Neural progenitor cell (in vitro differentiated cells): ENCODE results near the gene SINHCAF. TPM values are rescaled to one million over a fixed set of nuclear protein-coding genes. Genes with fewer than 3 reads are reported as not detected.
A peak's percentile ranks its signal among the peaks of the same experiment; 100 is the strongest.

Experiments used
- DNase-seq: peaks from one replicate; pipeline ENCODE4 v3.0.0-alpha.2; 2016; ENCODE audit warnings: low spot score
- H2AFZ ChIP-seq: fragments of 200-600 bp; sonication (generic); replicated peaks from 2 replicates; pipeline ENCODE4 v1.6.1; 2016; ENCODE audit warnings: antibody characterized with exemption
- H3F3A ChIP-seq: fragments of 200-600 bp; sonication (generic); 2 replicates; pipeline ENCODE4 v1.6.1; 2016; ENCODE audit warnings: antibody characterized with exemption, low read depth
- H3K27ac ChIP-seq: fragments of 200-600 bp; sonication (generic); 2 replicates; pipeline ENCODE4 v1.5.1; 2016; ENCODE audit warnings: mild to moderate bottlenecking
- H3K27me3 ChIP-seq: fragments of 200-600 bp; sonication (generic); 2 replicates; pipeline ENCODE4 v1.6.1; 2016; ENCODE audit warnings: mild to moderate bottlenecking, moderate library complexity
- H3K36me3 ChIP-seq: fragments of 200-600 bp; sonication (generic); 2 replicates; pipeline ENCODE4 v1.5.1; 2016
- H3K4me1 ChIP-seq: fragments of 200-600 bp; sonication (generic); 2 replicates; pipeline ENCODE4 v1.6.1; 2016; ENCODE audit warnings: mixed run types
- H3K4me2 ChIP-seq: fragments of 200-600 bp; sonication (generic); 2 replicates; pipeline ENCODE4 v1.6.1; 2016
- H3K4me3 ChIP-seq: fragments of 200-600 bp; sonication (generic); 2 replicates; pipeline ENCODE4 v1.5.1; 2016
- H3K79me2 ChIP-seq: fragments of 200-600 bp; sonication (generic); 2 replicates; pipeline ENCODE4 v1.6.1; 2016; ENCODE audit warnings: low read depth
- H3K9ac ChIP-seq: fragments of 200-600 bp; sonication (generic); 2 replicates; pipeline ENCODE4 v1.6.1; 2016
- H3K9me3 ChIP-seq: fragments of 200-600 bp; sonication (generic); 2 replicates; pipeline ENCODE4 v1.5.1; 2016; ENCODE audit warnings: low read depth
- H4K20me1 ChIP-seq: fragments of 200-600 bp; sonication (generic); 2 replicates; pipeline ENCODE4 v1.6.1; 2016; ENCODE audit warnings: low read depth
- H3K27ac Mint-ChIP-seq: 3 replicates; pipeline ENCODE4 v1.8.0; 2021; ENCODE audit warnings: mixed read lengths
- H3K27me3 Mint-ChIP-seq: 2 replicates; pipeline ENCODE4 v1.8.0; 2022; ENCODE audit warnings: low read depth, mild to moderate bottlenecking, inconsistent platforms, moderate library complexity, mixed read lengths; ENCODE audit not compliant: insufficient read depth
- H3K36me3 Mint-ChIP-seq: 3 replicates; pipeline ENCODE4 v1.8.0; 2021; ENCODE audit warnings: mixed read lengths
- H3K4me1 Mint-ChIP-seq: 3 replicates; pipeline ENCODE4 v1.8.0; 2021; ENCODE audit warnings: mixed read lengths
- H3K4me3 Mint-ChIP-seq: 3 replicates; pipeline ENCODE4 v1.8.0; 2021; ENCODE audit warnings: mild to moderate bottlenecking, moderate library complexity, mixed read lengths
- H3K9me3 Mint-ChIP-seq: 3 replicates; pipeline ENCODE4 v1.8.0; 2020; ENCODE audit warnings: mixed read lengths
- CTCF ChIP-seq: fragments of 200-600 bp; sonication (generic); IDR thresholded peaks from 2 replicates; pipeline ENCODE4 v1.5.1; 2017; ENCODE audit warnings: antibody characterized with exemption, mild to moderate bottlenecking
- EZH2 ChIP-seq: fragments of 200-600 bp; sonication (generic); IDR thresholded peaks from 2 replicates; pipeline ENCODE4 v1.6.1; 2017; ENCODE audit warnings: antibody characterized with exemption, mild to moderate bottlenecking, moderate library complexity
- EZH2phosphoT487 ChIP-seq: fragments of 200-600 bp; sonication (generic); IDR thresholded peaks from 2 replicates; pipeline ENCODE4 v1.6.1; 2017; ENCODE audit warnings: antibody characterized with exemption
- total RNA-seq: library from RNA; depleted of rRNA; stranded (reverse); fragments of >200 nt; gene quantifications from 2 replicates; pipeline ENCODE4 v1.2.3, GENCODE V29; 2015; ENCODE audit warnings: low replicate concordance

SINHCAF gene
- total RNA-seq, 1 donor from 2014 or later: 1,260 TPM

- peaks cover 5% of the 10 kb centered on the region for H3K27me3 Mint-ChIP-seq
- peak; percentile 92 for DNase-seq
- peaks cover 38% of the 10 kb centered on the region for H3K4me1 ChIP-seq
- H3F3A ChIP-seq: peaks cover 65% of the 10 kb centered on the region
- no peaks in the 10 kb centered on the region for H3K9me3 ChIP-seq
- peak overlapping the region; percentile 81 for H3K4me2 ChIP-seq
- no peaks in the 10 kb centered on the region for H4K20me1 ChIP-seq
- H3K27ac ChIP-seq: peak overlapping the region; percentile 98
- TF ChIP-seq EZH2 (no peak), CTCF (no peak), EZH2phosphoT487 (no peak)
- H3K4me3 Mint-ChIP-seq: peak overlapping the region; percentile 68
- no peak overlapping the region for H2AFZ ChIP-seq
- peak overlapping the region; percentile 31 for H3K9ac ChIP-seq
- H3K27ac Mint-ChIP-seq: peak overlapping the region; percentile 97
- no peaks in the 10 kb centered on the region for H3K9me3 Mint-ChIP-seq
- H3K79me2 ChIP-seq: peaks cover 36% of the 10 kb centered on the region
- H3K36me3 ChIP-seq: no peaks in the 10 kb centered on the region
- H3K4me3 ChIP-seq: peak overlapping the region; percentile 38
- H3K36me3 Mint-ChIP-seq: no peaks in the 10 kb centered on the region
- no peaks in the 10 kb centered on the region for H3K27me3 ChIP-seq
- peaks cover 40% of the 10 kb centered on the region for H3K4me1 Mint-ChIP-seq
Observed at GRCh38 chr12:31370531-31371255, 44.7 kb upstream of the SINHCAF start.

GRCh38 chr12:31369712-31370521, 44.0 kb upstream of the SINHCAF start:
- Histone ChIP-seq H3K79me2 (peaks cover 44% of the 10 kb centered on the region), H3K9ac (peak overlapping the region; percentile 31), H3K4me1 (peaks cover 40% of the 10 kb centered on the region), H2AFZ (peak overlapping the region; percentile 0), H3K36me3 (no peaks in the 10 kb centered on the region), H3K9me3 (no peaks in the 10 kb centered on the region), H3F3A (peaks cover 66% of the 10 kb centered on the region), H3K27ac (peak overlapping the region; percentile 98), H3K4me3 (peak overlapping the region; percentile 38), H4K20me1 (no peaks in the 10 kb centered on the region), H3K27me3 (no peaks in the 10 kb centered on the region), H3K4me2 (peak overlapping the region; percentile 81)
- peak; percentile 78 for DNase-seq
- Mint-ChIP-seq H3K9me3 (no peaks in the 10 kb centered on the region), H3K27ac (peak overlapping the region; percentile 97), H3K27me3 (peaks cover 7% of the 10 kb centered on the region), H3K4me1 (peaks cover 42% of the 10 kb centered on the region), H3K4me3 (peak overlapping the region; percentile 68), H3K36me3 (no peaks in the 10 kb centered on the region)
- TF ChIP-seq EZH2 (no peak), CTCF (no peak), EZH2phosphoT487 (no peak)

GRCh38 chr12:31368666-31369361, 42.9 kb upstream of the SINHCAF start:
- Mint-ChIP-seq H3K27me3 (peaks cover 6% of the 10 kb centered on the region), H3K4me3 (peak overlapping the region; percentile 68), H3K9me3 (no peaks in the 10 kb centered on the region), H3K4me1 (peaks cover 51% of the 10 kb centered on the region), H3K36me3 (no peaks in the 10 kb centered on the region), H3K27ac (peak overlapping the region; percentile 97)
- TF ChIP-seq CTCF (no peak), EZH2phosphoT487 (no peak), EZH2 (no peak)
- peak; percentile 83 for DNase-seq
- Histone ChIP-seq H3K9ac (peak overlapping the region; percentile 38), H3F3A (peaks cover 73% of the 10 kb centered on the region), H3K4me2 (peak overlapping the region; percentile 81), H3K27me3 (no peaks in the 10 kb centered on the region), H4K20me1 (no peaks in the 10 kb centered on the region), H3K4me3 (peak overlapping the region; percentile 38), H3K27ac (peak overlapping the region; percentile 98), H3K79me2 (peaks cover 53% of the 10 kb centered on the region), H3K9me3 (no peaks in the 10 kb centered on the region), H3K4me1 (peaks cover 51% of the 10 kb centered on the region), H2AFZ (peak overlapping the region; percentile 51), H3K36me3 (no peaks in the 10 kb centered on the region)
